Myometrial cell (primary cell): Measurements from ENCODE around the gene IGFBP6. TPM values are rescaled to one million over a fixed set of nuclear protein-coding genes. Genes with fewer than 3 reads are reported as not detected.

Experiments
- total RNA-seq: library from RNA; depleted of rRNA; stranded (reverse); fragments of >200 nt; gene quantifications from 2 replicates; pipeline ENCODE4 v1.2.3, GENCODE V29; 2015

Gene IGFBP6, protein sequence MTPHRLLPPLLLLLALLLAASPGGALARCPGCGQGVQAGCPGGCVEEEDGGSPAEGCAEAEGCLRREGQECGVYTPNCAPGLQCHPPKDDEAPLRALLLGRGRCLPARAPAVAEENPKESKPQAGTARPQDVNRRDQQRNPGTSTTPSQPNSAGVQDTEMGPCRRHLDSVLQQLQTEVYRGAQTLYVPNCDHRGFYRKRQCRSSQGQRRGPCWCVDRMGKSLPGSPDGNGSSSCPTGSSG
- 1,168 and 1,628 TPM in 2 replicates for total RNA-seq

DNA sequence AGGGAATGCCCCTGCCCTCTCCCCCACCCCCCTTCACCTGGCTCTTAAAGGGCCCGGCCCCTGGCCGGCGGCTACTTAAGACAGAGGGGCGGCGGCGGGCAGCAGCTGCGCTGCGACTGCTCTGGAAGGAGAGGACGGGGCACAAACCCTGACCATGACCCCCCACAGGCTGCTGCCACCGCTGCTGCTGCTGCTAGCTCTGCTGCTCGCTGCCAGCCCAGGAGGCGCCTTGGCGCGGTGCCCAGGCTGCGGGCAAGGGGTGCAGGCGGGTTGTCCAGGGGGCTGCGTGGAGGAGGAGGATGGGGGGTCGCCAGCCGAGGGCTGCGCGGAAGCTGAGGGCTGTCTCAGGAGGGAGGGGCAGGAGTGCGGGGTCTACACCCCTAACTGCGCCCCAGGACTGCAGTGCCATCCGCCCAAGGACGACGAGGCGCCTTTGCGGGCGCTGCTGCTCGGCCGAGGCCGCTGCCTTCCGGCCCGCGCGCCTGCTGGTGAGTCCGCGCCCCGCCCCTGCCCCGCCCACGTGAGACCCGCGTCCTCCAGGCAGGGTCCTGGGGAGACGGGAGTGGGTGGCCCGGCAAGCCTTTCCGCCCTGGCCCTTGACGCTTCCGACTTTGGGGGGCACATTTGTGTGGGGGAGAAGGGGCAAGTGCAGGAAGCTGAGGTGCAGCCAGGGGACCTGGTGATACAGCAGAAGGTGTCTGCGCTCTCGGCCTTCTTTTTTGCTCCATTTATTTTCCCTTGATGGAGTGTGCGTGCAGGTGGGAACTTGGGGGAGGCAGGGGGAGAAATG, at the start of gene IGFBP6:
IGFBP6 (plus strand) TSS at position 104 of the 790 bp plus-strand sequence; CDS start at position 155, 51 bp downstream.

DNA sequence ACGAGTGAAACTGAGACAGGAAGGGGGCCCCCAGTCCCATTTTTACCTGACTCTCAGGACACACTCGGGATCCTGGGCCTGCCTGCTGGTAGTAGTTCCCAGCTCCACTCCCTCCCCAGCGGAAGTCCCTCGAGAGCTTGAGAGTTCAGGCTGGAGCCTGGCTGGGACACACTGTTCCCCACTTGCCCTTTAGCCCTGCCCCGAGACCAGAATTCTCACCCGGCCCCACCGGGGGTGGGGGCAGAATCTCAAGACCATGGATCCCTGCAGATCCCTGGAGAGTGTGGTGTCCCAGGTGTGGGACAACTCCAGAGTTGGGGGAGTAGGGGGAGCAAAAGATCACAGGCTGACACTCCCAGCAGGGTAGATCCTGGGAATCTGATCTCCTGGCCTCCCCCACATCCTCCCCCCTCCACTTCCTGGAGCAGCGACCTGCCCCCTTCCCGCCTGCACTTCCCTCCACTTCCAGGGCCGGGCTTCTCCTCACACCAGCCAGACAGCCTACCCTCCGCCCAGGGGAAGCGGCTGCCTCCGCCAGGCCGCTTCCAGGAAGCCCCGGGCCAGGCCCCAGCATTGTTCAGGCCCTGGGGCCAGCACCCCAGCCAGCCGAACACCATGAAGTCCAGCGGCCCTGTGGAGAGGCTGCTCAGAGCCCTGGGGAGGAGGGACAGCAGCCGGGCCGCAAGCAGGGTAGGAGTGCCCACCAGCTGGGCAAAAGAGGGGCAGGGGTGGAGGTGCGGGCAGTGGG, 47.7 kb upstream of the IGFBP6 start, which contains the start of gene TNS2:
TNS2 (plus strand) TSS at position 495 of the 748 bp plus-strand sequence; CDS start at position 616, 121 bp downstream.

DNA sequence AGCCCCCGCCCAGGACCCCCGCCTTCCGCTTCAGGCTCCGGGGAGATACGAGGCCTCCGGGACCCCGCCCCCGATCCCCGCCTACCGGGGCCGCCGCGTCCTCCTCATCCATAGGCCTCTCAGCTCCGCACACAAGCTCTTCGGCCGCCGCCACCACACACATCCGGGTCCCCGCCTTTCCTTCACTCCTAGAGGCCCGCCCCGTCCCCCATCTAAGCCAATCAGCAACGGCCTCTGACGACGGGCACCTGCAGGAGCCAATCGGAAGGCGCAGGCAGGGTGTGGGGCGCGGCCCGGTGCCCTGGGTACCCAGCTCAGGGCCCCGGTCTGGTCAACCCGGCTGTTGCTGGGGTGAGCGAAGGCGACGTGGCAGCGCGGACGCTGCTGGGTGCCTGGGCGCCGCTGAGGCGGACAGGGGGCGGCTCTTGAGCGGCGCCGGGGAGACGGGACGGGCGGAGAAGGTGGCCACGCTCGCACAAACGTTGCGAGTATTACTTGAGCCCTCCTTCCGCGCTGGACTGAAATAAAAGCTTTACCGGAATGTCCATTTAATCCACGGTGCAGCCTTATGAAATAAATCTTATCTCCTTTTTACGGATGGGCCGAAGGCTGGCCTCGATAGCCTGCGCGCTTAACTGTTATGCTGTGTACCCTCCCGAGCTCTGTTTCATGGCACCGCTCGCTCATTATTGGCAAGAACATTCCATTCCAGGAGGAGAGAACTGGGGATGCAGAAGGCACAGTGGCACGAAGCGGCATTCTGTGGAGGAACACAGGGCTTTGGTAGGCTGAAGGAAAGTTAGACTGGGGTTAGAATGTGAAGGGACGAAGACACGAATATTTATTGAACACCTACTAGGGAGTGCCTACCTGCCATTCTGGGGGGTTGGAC, 18.0 kb upstream of the IGFBP6 start, which contains the start of gene SPRYD3:
SPRYD3 (minus strand) TSS at position 165 of the 892 bp plus-strand sequence; CDS start at position 108, 57 bp downstream.

DNA sequence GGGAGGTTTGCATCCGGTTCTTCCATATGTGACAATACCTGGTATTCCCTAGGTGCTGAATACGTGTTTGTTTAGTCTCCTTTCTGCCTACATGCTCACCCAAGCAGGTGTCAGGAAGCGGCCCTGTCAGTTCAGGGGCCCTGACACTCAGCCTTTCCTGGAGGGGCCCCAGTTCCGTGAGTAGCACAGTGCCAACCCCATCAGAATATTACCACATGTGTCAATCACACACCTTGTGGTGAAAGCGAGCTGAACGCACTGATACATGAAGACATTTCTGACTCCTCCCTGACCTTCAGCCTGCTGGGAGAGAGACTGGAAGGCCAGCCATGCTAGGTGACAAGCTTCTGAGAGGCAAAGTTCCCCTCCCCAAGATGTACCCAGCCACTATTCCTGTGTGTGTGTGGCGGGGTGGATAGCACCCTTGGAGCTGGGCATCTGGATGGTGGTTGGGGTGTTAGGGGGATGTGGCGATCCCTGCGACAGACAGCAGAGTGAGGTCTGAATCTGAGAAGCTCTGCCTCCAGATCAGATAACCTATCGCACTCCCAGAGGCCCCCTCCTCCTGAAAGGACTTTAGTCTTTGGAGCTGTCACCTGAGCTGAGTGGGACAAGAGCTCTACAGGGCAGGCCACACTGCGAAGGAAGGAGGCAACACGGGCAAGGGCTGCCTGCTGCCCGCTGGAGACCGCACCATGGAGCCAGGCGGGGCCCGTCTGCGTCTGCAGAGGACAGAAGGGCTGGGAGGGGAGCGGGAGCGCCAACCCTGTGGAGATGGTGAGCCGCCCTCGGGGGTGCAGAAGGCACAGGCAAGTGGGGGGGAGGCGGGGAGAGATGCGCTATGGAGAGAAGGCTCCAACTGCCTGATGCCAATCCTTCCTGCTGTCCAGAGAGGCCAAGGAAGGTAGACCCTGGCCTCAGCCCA, 5.7 kb downstream of the IGFBP6 start, which contains the start of gene SOAT2:
SOAT2 (plus strand) TSS at position 604 of the 925 bp plus-strand sequence; CDS start at position 696, 92 bp downstream.

Other genes with a start within 250 kb of the IGFBP6 start
- gene KRT78, start 248.7 kb upstream of the IGFBP6 start, total RNA-seq, result not detected in 2 replicates
- gene KRT8, start 192.6 kb upstream of the IGFBP6 start, total RNA-seq, result 551 and 563 TPM in 2 replicates
- 1,160 and 1,174 TPM in 2 replicates for gene KRT18, start 148.5 kb upstream of the IGFBP6 start, total RNA-seq
- 422 and 508 TPM in 2 replicates for gene EIF4B, start 91.2 kb upstream of the IGFBP6 start, total RNA-seq
- gene TNS2, start 47.6 kb upstream of the IGFBP6 start, total RNA-seq, result 80.5 and 88.8 TPM in 2 replicates
- gene SPRYD3, start 18.3 kb upstream of the IGFBP6 start, total RNA-seq, result 28.5 and 44.1 TPM in 2 replicates
- 0.18 and 0.29 TPM in 2 replicates for gene SOAT2, start 5.8 kb downstream of the IGFBP6 start, total RNA-seq
- gene ZNF740, start 83.1 kb downstream of the IGFBP6 start, total RNA-seq, result 6.3 and 6.6 TPM in 2 replicates
- 3.5 and 6.6 TPM in 2 replicates for gene CSAD, start 83.3 kb downstream of the IGFBP6 start, total RNA-seq
- gene ITGB7, start 109.6 kb downstream of the IGFBP6 start, total RNA-seq, result 0.71 TPM in 1 of 2 replicates, not detected in the other
- 37.7 and 49.9 TPM in 2 replicates for gene RARG, start 134.5 kb downstream of the IGFBP6 start, total RNA-seq
- gene ESPL1, start 170.6 kb downstream of the IGFBP6 start, total RNA-seq, result 7.2 and 8.2 TPM in 2 replicates
- gene PFDN5, start 197.9 kb downstream of the IGFBP6 start, total RNA-seq, result 498 and 536 TPM in 2 replicates
- 106 and 127 TPM in 2 replicates for gene MYG1, start 202.0 kb downstream of the IGFBP6 start, total RNA-seq
- 75.5 and 86.8 TPM in 2 replicates for gene AAAS, start 223.9 kb downstream of the IGFBP6 start, total RNA-seq
- gene SP7, start 238.7 kb downstream of the IGFBP6 start, total RNA-seq, result not detected in 2 replicates